Occipital lobe (tissue), 2 donors: ENCODE data around the gene PANK1. TPM values are rescaled to one million over a fixed set of nuclear protein-coding genes. Genes with fewer than 3 reads are reported as not detected.
"Not testable (repeated sequence)": the region's sequence is repeated elsewhere in the genome, so short reads cannot be mapped to it uniquely, and the experiment has no call there.

ENCODE experiments used
- DNase-seq: peaks from one replicate; lab custom pipeline; 2025; lab: John Stamatoyannopoulos, UW
- total RNA-seq: library from RNA; depleted of rRNA; stranded (reverse); fragments of >200 nt; gene quantifications from one replicate; pipeline ENCODE4 v1.2.3, GENCODE V29; 2014

PANK1 gene
- total RNA-seq, 1 donor from 2014 or later = 43.5 TPM

- DNase-seq = no peak
Observed at GRCh38 chr10:89567576-89568245, 77.3 kb downstream of the PANK1 start.

GRCh38 chr10:89566992-89567391 lies 78.0 kb downstream of the PANK1 start:
- DNase-seq = no peak

GRCh38 chr10:89566095-89566950 lies 78.7 kb downstream of the PANK1 start:
- no peak for DNase-seq

- no peak for DNase-seq
Observed at GRCh38 chr10:89565180-89565579, 79.9 kb downstream of the PANK1 start.

GRCh38 chr10:89563861-89564478 lies 81.1 kb downstream of the PANK1 start:
- DNase-seq = no peak

GRCh38 chr10:89563311-89563710 lies 81.7 kb downstream of the PANK1 start:
- DNase-seq = no peak

- no peak for DNase-seq
Observed at GRCh38 chr10:89556600-89556999, 88.4 kb downstream of the PANK1 start.

GRCh38 chr10:89555688-89556445 lies 89.2 kb downstream of the PANK1 start:
- DNase-seq = no peak

- DNase-seq = no peak
Observed at GRCh38 chr10:89554433-89554832, 90.6 kb downstream of the PANK1 start.

GRCh38 chr10:89553064-89553734 lies 91.8 kb downstream of the PANK1 start:
- DNase-seq = no peak

GRCh38 chr10:89552213-89552612 lies 92.8 kb downstream of the PANK1 start:
- no peak for DNase-seq

GRCh38 chr10:89550509-89550908 lies 94.5 kb downstream of the PANK1 start:
- no peak for DNase-seq

GRCh38 chr10:89549510-89549909 lies 95.5 kb downstream of the PANK1 start:
- DNase-seq = no peak

- no peak for DNase-seq
Observed at GRCh38 chr10:89548673-89549072, 96.4 kb downstream of the PANK1 start.

GRCh38 chr10:89547853-89548513 lies 97.1 kb downstream of the PANK1 start:
- DNase-seq = no peak

- not testable (repeated sequence) for DNase-seq
Observed at GRCh38 chr10:89546651-89547050, 98.4 kb downstream of the PANK1 start.

- no peak for DNase-seq
Observed at GRCh38 chr10:89543841-89544240, 101.2 kb downstream of the PANK1 start.

GRCh38 chr10:89540420-89540949 lies 104.6 kb downstream of the PANK1 start:
- no peak for DNase-seq

GRCh38 chr10:89537364-89537763 lies 107.7 kb downstream of the PANK1 start:
- no peak for DNase-seq

- DNase-seq = no peak
Observed at GRCh38 chr10:89536013-89536354, 109.1 kb downstream of the PANK1 start.
